Neural crest cell (in vitro differentiated cells): ENCODE results near the gene TNFAIP8. TPM values are rescaled to one million over a fixed set of nuclear protein-coding genes. Genes with fewer than 3 reads are reported as not detected.

Experiments
- DNase-seq: peaks from one replicate; pipeline ENCODE4 v3.0.0; 2021; ENCODE audit warnings: low read depth, mixed read lengths, low spot score
- H3K27ac Mint-ChIP-seq: one replicate; pipeline ENCODE4 v1.8.0; 2021; ENCODE audit warnings: mild to moderate bottlenecking, mixed read lengths; ENCODE audit not compliant: unreplicated experiment
- H3K27me3 Mint-ChIP-seq: 2 replicates; pipeline ENCODE4 v1.8.0; 2021; ENCODE audit warnings: low read depth, mild to moderate bottlenecking, mixed read lengths
- H3K36me3 Mint-ChIP-seq: 2 replicates; pipeline ENCODE4 v1.8.0; 2021; ENCODE audit warnings: low read depth, mild to moderate bottlenecking, mixed read lengths
- H3K4me1 Mint-ChIP-seq: 2 replicates; pipeline ENCODE4 v1.8.0; 2021; ENCODE audit warnings: mixed read lengths
- H3K4me3 Mint-ChIP-seq: one replicate; pipeline ENCODE4 v1.8.0; 2021; ENCODE audit warnings: mild to moderate bottlenecking, mixed read lengths
- H3K9me3 Mint-ChIP-seq: 2 replicates; pipeline ENCODE4 v1.8.0; 2021; ENCODE audit warnings: mixed read lengths
- CTCF ChIP-seq: fragments of 200-600 bp; sonication (generic); conservative IDR thresholded peaks from 2 replicates; pipeline ENCODE4 v1.5.0; 2021; ENCODE audit warnings: antibody characterized with exemption, mild to moderate bottlenecking
- total RNA-seq: library from RNA; stranded (reverse); gene quantifications from 2 replicates; pipeline ENCODE4 v1.2.1, GENCODE V29; 2021

TNFAIP8 gene
- total RNA-seq, 1 donor from 2014 or later, result 8.6 TPM

GRCh38 chr5:119318256-119318894 lies 37.4 kb upstream of the TNFAIP8 start:
- no peak for DNase-seq
- no peaks in the 10 kb centered on the region for H3K27me3 Mint-ChIP-seq
- TF ChIP-seq CTCF, result no peak
- peaks cover 6% of the 10 kb centered on the region for H3K4me1 Mint-ChIP-seq
- H3K9me3 Mint-ChIP-seq, result no peaks in the 10 kb centered on the region
- H3K27ac Mint-ChIP-seq, result no peak overlapping the region
- no peak overlapping the region for H3K4me3 Mint-ChIP-seq
- no peaks in the 10 kb centered on the region for H3K36me3 Mint-ChIP-seq

DNA sequence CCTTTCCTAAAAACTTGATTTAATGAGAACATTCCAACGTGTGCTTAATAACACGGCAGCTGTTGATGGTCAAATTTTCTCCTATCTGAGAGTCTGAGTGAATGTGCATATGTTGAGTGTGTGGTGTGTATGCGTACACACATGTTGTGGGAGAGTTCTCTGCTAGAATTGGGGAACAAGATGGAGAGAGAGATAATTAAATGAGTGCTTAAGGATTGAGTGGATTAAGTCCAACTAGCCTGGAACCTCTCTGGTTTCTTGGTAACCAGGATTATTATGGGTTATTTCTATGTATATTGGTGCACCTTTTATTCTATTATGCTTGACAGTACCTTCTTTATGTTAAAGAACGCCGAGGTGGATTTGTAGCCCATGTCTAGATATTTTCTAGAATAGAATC lies 36.4 kb upstream of the TNFAIP8 start:
- no peak for DNase-seq
- Mint-ChIP-seq H3K4me3 (no peak overlapping the region), H3K4me1 (peaks cover 9% of the 10 kb centered on the region), H3K27ac (no peak overlapping the region), H3K27me3 (no peaks in the 10 kb centered on the region), H3K36me3 (no peaks in the 10 kb centered on the region), H3K9me3 (no peaks in the 10 kb centered on the region)
- no peak for TF ChIP-seq CTCF

GRCh38 chr5:119319890-119320289 lies 35.9 kb upstream of the TNFAIP8 start:
- no peak for TF ChIP-seq CTCF
- H3K27me3 Mint-ChIP-seq, result no peaks in the 10 kb centered on the region
- no peaks in the 10 kb centered on the region for H3K9me3 Mint-ChIP-seq
- no peak overlapping the region for H3K27ac Mint-ChIP-seq
- H3K4me1 Mint-ChIP-seq, result peaks cover 10% of the 10 kb centered on the region
- no peak overlapping the region for H3K4me3 Mint-ChIP-seq
- H3K36me3 Mint-ChIP-seq, result no peaks in the 10 kb centered on the region
- DNase-seq, result no peak

GRCh38 chr5:119321569-119322311 lies 34.1 kb upstream of the TNFAIP8 start:
- H3K4me1 Mint-ChIP-seq, result peaks cover 17% of the 10 kb centered on the region
- DNase-seq, result no peak
- H3K9me3 Mint-ChIP-seq, result no peaks in the 10 kb centered on the region
- no peaks in the 10 kb centered on the region for H3K27me3 Mint-ChIP-seq
- no peak overlapping the region for H3K27ac Mint-ChIP-seq
- H3K4me3 Mint-ChIP-seq, result no peak overlapping the region
- no peak for TF ChIP-seq CTCF
- no peaks in the 10 kb centered on the region for H3K36me3 Mint-ChIP-seq

DNA sequence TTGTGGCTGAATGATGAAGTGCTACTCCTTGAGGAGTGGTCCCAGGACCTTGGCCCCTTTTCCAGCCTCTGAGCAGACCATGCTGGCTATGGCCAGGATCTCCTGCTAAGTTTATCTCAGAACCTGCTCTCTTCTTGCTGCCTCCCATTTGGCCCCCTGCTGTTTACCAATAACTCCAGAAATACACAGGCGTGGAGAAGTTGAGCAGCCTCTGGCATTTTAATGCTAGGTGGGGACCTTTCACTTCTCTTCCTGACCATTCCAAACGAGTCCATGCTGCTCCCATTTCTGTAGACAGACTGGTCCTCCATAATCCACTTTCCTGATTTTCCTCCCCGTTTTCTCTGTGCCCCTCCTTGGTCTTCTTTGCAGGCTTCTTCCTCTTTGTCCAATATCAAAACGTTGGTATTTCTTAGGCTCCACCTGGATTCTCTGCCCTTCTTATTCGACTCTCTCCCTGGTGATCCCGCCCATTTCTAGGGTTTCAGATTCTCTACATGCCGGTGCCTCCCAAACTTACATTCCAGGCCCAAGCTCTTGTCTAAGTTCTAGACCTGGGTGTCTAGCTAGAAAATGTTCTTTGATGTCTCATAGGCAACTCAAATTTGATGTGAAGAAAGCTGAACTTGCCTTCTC lies 33.4 kb upstream of the TNFAIP8 start:
- Mint-ChIP-seq H3K4me1 (peaks cover 17% of the 10 kb centered on the region), H3K9me3 (no peaks in the 10 kb centered on the region), H3K4me3 (no peak overlapping the region), H3K36me3 (no peaks in the 10 kb centered on the region), H3K27ac (no peak overlapping the region), H3K27me3 (no peaks in the 10 kb centered on the region)
- DNase-seq, result no peak
- no peak for TF ChIP-seq CTCF
